ENCODE measurements around the gene ULK1.

DNA sequence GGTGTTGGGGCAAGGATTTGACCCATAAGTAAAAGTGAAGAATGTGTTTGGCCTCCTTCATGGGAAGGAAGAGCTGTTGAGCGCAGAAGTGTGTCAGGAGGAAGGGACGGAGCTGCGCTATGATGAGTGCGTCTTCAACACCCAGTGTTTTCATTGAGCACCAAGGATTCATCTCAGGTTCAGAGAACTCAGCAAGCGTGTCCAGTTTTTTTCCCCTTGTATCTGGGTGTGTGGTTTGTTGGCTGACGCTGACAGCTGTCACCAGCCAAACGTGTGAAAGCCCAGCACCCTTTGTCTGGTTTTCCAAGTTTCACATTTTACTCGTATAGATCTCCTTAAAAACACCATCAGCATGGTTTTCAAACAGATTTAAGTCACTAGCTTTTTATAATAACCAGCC is 67.6 kb downstream of the ULK1 start:
- TF ChIP-seq, protein P1, sequence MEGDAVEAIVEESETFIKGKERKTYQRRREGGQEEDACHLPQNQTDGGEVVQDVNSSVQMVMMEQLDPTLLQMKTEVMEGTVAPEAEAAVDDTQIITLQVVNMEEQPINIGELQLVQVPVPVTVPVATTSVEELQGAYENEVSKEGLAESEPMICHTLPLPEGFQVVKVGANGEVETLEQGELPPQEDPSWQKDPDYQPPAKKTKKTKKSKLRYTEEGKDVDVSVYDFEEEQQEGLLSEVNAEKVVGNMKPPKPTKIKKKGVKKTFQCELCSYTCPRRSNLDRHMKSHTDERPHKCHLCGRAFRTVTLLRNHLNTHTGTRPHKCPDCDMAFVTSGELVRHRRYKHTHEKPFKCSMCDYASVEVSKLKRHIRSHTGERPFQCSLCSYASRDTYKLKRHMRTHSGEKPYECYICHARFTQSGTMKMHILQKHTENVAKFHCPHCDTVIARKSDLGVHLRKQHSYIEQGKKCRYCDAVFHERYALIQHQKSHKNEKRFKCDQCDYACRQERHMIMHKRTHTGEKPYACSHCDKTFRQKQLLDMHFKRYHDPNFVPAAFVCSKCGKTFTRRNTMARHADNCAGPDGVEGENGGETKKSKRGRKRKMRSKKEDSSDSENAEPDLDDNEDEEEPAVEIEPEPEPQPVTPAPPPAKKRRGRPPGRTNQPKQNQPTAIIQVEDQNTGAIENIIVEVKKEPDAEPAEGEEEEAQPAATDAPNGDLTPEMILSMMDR (IDR thresholded peaks at IDR 0.05; ENCODE audit: low read depth, low read length, poor library complexity, severe bottlenecking), result no peak
- no peak for TF ChIP-seq EZH2phosphoT487 (IDR thresholded peaks at IDR 0.05; ENCODE audit: borderline replicate concordance, low read length)
